ENCODE data around the gene RPL7A.
"Not testable (repeated sequence)": the region's sequence is repeated elsewhere in the genome, so short reads cannot be mapped to it uniquely, and the experiment has no call there.

Gene RPL7A

DNA sequence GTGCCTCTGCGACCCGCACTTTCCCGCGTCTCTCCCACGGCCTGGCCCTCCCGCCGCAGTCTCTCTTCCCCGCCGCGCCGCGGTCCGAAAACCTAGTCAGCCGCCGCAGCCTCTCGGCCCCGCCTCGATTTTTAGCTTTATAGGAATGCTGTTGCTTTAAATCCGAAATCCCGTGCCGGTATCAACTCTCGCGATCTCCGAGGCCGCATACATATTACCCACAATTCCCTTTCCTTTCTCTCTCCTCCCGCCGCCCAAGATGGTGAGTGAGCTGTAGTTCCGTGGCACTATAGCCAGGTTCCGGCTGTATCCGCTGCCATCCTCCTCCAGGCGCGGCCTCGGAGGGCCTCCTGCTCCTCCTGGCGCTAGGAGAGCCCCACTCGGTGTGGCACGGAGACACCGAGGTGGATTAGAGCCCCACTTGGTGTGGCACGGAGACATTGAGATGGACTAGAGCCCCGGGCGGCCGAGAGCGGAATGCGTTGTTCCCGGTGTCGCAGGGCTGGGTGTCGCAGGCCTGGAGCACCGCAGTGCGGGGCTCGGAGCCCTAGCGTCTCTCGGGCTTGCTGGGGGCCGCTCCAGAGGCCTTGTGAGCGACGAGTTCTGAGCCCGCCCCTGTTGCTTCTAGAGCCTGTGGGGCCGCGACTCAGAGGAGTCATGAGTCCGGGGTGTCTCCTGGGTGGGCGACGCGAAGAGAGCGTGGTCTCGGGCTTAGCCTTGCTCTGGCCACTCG is at the start of gene RPL7A, which contains the start of gene MED22:
RPL7A (plus strand) TSS at position 234 of the 733 bp plus-strand sequence; CDS start at position 260, 26 bp downstream.
MED22 (minus strand) TSS at position 147 of the 733 bp plus-strand sequence. CDS start 1,469 bp downstream, outside the sequence.
- peak within 1 kb of the TSS; percentile 99 for H3K4me3 ChIP-seq (ENCODE audit: low read depth, low read length)
- TF ChIP-seq, protein P1, sequence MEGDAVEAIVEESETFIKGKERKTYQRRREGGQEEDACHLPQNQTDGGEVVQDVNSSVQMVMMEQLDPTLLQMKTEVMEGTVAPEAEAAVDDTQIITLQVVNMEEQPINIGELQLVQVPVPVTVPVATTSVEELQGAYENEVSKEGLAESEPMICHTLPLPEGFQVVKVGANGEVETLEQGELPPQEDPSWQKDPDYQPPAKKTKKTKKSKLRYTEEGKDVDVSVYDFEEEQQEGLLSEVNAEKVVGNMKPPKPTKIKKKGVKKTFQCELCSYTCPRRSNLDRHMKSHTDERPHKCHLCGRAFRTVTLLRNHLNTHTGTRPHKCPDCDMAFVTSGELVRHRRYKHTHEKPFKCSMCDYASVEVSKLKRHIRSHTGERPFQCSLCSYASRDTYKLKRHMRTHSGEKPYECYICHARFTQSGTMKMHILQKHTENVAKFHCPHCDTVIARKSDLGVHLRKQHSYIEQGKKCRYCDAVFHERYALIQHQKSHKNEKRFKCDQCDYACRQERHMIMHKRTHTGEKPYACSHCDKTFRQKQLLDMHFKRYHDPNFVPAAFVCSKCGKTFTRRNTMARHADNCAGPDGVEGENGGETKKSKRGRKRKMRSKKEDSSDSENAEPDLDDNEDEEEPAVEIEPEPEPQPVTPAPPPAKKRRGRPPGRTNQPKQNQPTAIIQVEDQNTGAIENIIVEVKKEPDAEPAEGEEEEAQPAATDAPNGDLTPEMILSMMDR (IDR thresholded peaks at IDR 0.05; ENCODE audit: low read depth, low read length) = no peak

GRCh38 chr9:133299996-133300395 is 48.0 kb upstream of the RPL7A start:
- not testable (repeated sequence) for H3K4me3 ChIP-seq (ENCODE audit: low read depth, low read length)

DNA sequence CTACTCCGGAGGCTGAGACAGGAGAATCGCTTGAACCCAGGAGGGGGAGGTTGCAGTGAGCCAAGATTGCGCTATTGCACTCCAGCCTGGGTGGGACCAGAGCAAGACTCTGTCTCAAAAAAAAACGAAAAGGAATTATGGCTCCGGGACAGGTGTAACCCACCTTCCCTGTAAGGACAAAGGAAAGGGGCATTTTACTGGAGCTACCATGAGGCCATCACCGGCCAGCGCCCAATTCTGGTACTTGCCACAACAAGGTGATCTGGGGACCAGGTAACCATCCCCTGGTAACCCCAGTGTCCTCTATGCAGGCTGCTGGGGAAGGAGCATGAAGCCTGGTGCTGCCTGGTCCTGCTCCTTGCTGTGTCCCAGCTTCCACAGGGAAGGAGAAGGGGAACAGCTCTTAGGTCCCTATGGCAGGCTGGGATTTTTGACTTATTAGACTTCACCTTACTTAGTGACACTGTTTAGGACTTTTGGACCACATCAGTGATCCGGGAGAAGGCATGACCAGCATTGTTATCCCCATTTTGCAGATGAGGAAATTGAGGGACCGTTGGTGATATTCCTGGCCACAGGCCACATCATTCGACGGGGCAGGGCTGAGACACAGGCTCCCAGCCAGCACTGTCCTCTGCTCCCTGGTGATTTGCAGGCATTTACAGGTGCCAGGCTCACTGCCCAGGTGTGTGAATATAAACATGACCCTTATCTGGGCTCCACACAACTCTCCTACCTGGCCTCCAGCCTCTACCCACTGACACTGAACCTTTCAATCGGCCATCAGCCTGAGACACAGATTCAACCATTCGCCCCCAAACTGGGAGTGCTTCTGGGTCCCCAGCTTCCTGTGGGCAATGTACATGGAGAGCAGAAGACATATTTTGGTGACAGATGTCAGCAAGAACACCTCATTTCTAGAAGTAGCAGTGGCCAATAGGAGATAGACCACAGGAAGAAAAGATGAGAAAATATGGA is 46.5 kb upstream of the RPL7A start:
- TF ChIP-seq, protein P1 (IDR thresholded peaks at IDR 0.05; ENCODE audit: low read depth, low read length) = no peak
- no peak overlapping the region for H3K4me3 ChIP-seq (ENCODE audit: low read depth, low read length)

DNA sequence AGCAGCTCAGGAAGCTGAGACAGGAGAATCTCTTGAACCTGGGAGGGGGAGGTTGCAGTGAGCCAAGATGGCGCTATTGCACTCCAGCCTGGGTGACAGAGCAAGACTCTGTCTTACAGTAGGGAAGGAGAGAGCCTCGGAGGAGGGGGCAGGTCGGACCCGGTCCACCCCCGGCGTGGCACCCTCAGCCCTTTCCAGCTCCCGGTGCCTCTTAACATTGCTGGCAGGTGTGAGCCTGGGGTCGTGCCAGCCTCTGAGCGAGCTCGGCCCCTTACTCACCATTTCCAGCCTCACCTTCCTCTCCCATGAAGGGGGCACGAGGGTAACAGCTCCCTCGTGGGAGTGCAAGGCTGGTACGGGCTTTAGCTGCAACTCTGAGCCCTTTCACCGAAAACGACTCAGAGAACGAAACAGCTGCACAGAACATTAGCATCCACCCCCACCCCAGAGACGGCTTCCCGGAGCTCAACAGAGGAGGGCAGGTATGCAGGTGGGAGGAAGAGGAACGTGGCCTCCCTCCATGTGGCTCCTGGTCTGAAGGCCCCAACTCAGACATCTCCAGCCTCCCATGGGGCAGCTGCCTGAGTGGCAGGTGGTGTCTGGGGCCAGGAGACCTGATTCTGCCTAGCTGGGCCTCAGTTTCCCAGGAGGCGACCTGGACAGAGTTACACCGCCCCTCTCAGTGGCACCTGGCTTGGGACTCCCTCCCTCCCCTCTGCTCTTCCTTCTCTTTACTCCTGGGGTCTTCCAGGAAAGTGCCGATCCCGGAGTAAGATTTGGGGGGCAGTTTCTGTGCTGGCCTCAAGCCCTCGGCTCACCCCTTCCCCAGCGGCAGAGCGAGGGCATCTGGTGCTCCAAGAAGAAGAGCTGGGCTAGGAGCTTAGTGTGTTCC is 44.5 kb upstream of the RPL7A start:
- H3K4me3 ChIP-seq (ENCODE audit: low read depth, low read length) = no peak overlapping the region
- TF ChIP-seq, protein P1 (IDR thresholded peaks at IDR 0.05; ENCODE audit: low read depth, low read length) = no peak

- no peak overlapping the region for H3K4me3 ChIP-seq (ENCODE audit: low read depth, low read length)
- TF ChIP-seq, protein P1 (IDR thresholded peaks at IDR 0.05; ENCODE audit: low read depth, low read length) = no peak
Observed at GRCh38 chr9:133304158-133304470, 43.9 kb upstream of the RPL7A start.

- TF ChIP-seq, protein P1 (IDR thresholded peaks at IDR 0.05; ENCODE audit: low read depth, low read length) = no peak
- H3K4me3 ChIP-seq (ENCODE audit: low read depth, low read length) = no peak overlapping the region
Observed at GRCh38 chr9:133304477-133305377, 43.3 kb upstream of the RPL7A start.
